Fibroblast of lung (primary cell): Measurements from ENCODE around the gene NR3C2. TPM values are rescaled to one million over a fixed set of nuclear protein-coding genes. Genes with fewer than 3 reads are reported as not detected.

Experiments used
- DNase-seq, 2 donors: peaks; one replicate each; pipeline versions ENCODE4 v3.0.0 to v3.0.0-alpha.2; 2010; ENCODE audit warnings: low read depth in 2 of 2
- H2AFZ ChIP-seq: 2 replicates; pipeline ENCODE4 v1.5.1; 2012; ENCODE audit warnings: low read length, control low read depth, inconsistent platforms
- H3K27ac ChIP-seq: 2 replicates; pipeline ENCODE4 v1.5.1; 2011; ENCODE audit warnings: low read length, control low read depth; ENCODE audit not compliant: insufficient read depth
- H3K27me3 ChIP-seq: 2 replicates; pipeline ENCODE4 v1.5.1; 2011; ENCODE audit warnings: mild to moderate bottlenecking, low read length; ENCODE audit not compliant: control insufficient read depth, insufficient read depth
- H3K36me3 ChIP-seq: 2 replicates; pipeline ENCODE4 v1.5.1; 2011; ENCODE audit warnings: low read length; ENCODE audit not compliant: control insufficient read depth, insufficient read depth
- H3K4me1 ChIP-seq: 2 replicates; pipeline ENCODE4 v1.5.1; 2011; ENCODE audit warnings: low read length; ENCODE audit not compliant: control insufficient read depth, insufficient read depth; ENCODE audit errors: extremely low read depth
- H3K4me2 ChIP-seq: 2 replicates; pipeline ENCODE4 v1.5.1; 2011; ENCODE audit warnings: low read length, control low read depth; ENCODE audit not compliant: insufficient read depth; ENCODE audit errors: extremely low read depth
- H3K4me3 ChIP-seq, 4 experiments: fragments of 200-600 bp in 1 of 4; sonication (generic) in 1 of 4; replicated peaks in 1 of 4; 2 replicates each; pipeline ENCODE4 v1.5.1; 2011 to 2016; ENCODE audit warnings: low read length in 4 of 4, low read depth in 3 of 4, mild to moderate bottlenecking in 3 of 4, control low read depth in 2 of 4, inconsistent platforms in 1 of 4, mixed read lengths in 1 of 4; ENCODE audit not compliant: insufficient read depth in 1 of 4; ENCODE audit errors: control extremely low read depth in 1 of 4
- H3K79me2 ChIP-seq: 2 replicates; pipeline ENCODE4 v1.5.1; 2012; ENCODE audit warnings: mild to moderate bottlenecking, low read length, inconsistent platforms; ENCODE audit not compliant: control insufficient read depth, insufficient read depth
- H3K9ac ChIP-seq: 2 replicates; pipeline ENCODE4 v1.5.1; 2011; ENCODE audit warnings: mild to moderate bottlenecking, low read length, control low read depth; ENCODE audit not compliant: insufficient read depth
- H3K9me3 ChIP-seq: 2 replicates; pipeline ENCODE4 v1.5.1; 2012; ENCODE audit warnings: low read depth, low read length; ENCODE audit not compliant: control insufficient read depth, insufficient read depth
- H4K20me1 ChIP-seq: 2 replicates; pipeline ENCODE4 v1.5.1; 2011; ENCODE audit warnings: low read length; ENCODE audit not compliant: control insufficient read depth, insufficient read depth; ENCODE audit errors: extremely low read depth
- EZH2 ChIP-seq: IDR thresholded peaks from 2 replicates; pipeline ENCODE4 v1.5.1; 2012; ENCODE audit warnings: low read length, control low read depth, mild to moderate bottlenecking; ENCODE audit errors: missing control alignments
- polyA plus RNA-seq, 2 donors: library from polyadenylated mRNA; depleted of rRNA in 1 of 2; stranded (reverse) in 1 of 2; unstranded in 1 of 2; fragments of >200 nt; gene quantifications; 2 replicates each; pipeline ENCODE4 v1.2.1, GENCODE V29; 2011 to 2012; ENCODE audit warnings: missing spikeins in 1 of 2
- total RNA-seq: library from RNA; depleted of rRNA; stranded (reverse); fragments of >200 nt; gene quantifications from 2 replicates; pipeline ENCODE4 v1.2.1, GENCODE V29; 2014
- TF ChIP-seq, protein P1 (sequence below), 2 donors: IDR thresholded peaks in 1 of 2; conservative IDR thresholded peaks in 1 of 2; 1 replicate in 1 of 2; 2 replicates in 1 of 2; pipeline ENCODE4 v1.5.1; 2011 to 2012; ENCODE audit warnings: low read length in 2 of 2, control low read depth in 1 of 2, inconsistent platforms in 1 of 2, low read depth in 1 of 2, mild to moderate bottlenecking in 1 of 2

NR3C2 gene
- total and polyA plus RNA-seq, 2 donors (not counting 1 experiment from before 2014, with no cell fraction given) = 1.9 to 7.4 TPM

GRCh38 chr4:148164557-148164956 is 277.7 kb downstream of the NR3C2 start:
- H4K20me1 ChIP-seq = no peaks in the 10 kb centered on the region
- H3K9ac ChIP-seq = no peak overlapping the region
- no peaks in the 10 kb centered on the region for H3K36me3 ChIP-seq
- no peaks in the 10 kb centered on the region for H3K79me2 ChIP-seq
- no peak overlapping the region for H2AFZ ChIP-seq
- H3K9me3 ChIP-seq = no peaks in the 10 kb centered on the region
- H3K4me2 ChIP-seq = no peak overlapping the region
- no peaks in the 10 kb centered on the region for H3K27me3 ChIP-seq
- no peak overlapping the region for H3K27ac ChIP-seq
- no peak for TF ChIP-seq EZH2
- TF ChIP-seq, protein P1, sequence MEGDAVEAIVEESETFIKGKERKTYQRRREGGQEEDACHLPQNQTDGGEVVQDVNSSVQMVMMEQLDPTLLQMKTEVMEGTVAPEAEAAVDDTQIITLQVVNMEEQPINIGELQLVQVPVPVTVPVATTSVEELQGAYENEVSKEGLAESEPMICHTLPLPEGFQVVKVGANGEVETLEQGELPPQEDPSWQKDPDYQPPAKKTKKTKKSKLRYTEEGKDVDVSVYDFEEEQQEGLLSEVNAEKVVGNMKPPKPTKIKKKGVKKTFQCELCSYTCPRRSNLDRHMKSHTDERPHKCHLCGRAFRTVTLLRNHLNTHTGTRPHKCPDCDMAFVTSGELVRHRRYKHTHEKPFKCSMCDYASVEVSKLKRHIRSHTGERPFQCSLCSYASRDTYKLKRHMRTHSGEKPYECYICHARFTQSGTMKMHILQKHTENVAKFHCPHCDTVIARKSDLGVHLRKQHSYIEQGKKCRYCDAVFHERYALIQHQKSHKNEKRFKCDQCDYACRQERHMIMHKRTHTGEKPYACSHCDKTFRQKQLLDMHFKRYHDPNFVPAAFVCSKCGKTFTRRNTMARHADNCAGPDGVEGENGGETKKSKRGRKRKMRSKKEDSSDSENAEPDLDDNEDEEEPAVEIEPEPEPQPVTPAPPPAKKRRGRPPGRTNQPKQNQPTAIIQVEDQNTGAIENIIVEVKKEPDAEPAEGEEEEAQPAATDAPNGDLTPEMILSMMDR (conservative IDR thresholded peaks at IDR 0.05 in 1 of 2, IDR thresholded peaks at IDR 0.05 in 1 of 2; ENCODE audit: low read depth in 1 of 2, low read length in 2 of 2) = no peak
- H3K4me1 ChIP-seq = no peaks in the 10 kb centered on the region
- no peak for DNase-seq
- no peak overlapping the region for H3K4me3 ChIP-seq

DNA sequence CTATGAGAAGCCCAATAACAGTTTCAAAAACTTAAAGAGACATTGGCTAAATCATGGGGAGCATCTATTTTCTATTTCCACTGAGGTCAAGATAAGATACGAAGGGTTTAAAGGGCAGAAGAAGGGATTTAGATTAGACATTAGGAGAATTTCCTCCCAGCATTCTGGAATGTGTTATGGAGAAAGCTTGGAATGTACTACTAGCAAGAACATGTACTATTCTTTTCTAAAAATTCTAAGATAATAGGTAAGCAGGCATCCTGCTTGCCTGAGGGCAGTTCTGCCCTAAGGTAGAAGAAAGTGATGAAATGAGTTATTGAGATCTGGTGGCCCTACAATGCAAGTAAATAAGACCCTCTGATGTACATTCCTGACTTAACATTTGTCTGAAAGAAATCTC is 279.2 kb downstream of the NR3C2 start:
- Histone ChIP-seq H4K20me1 (no peaks in the 10 kb centered on the region), H3K79me2 (no peaks in the 10 kb centered on the region), H3K4me2 (no peak overlapping the region)

DNA sequence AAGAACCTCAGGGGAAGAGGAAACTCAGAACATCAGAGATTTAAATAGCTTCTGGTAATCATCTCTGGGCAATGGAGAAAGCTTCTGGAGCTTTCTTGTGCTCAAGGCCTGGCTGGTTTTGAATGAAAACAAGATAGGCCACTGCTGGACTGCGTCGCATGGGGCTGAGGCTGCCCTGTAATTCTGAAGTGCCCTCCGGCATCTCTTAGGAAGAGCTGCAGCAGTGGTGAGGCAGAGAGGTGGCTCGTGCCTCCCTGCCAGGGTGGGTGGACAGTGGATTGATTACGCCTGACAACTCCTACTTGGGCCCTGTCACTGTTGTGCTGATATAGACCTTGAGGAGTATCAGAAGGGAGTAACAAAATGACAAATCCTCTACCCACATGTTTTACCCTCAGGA is 279.7 kb downstream of the NR3C2 start:
- no peak overlapping the region for H3K9ac ChIP-seq
- no peaks in the 10 kb centered on the region for H3K27me3 ChIP-seq
- no peak overlapping the region for H2AFZ ChIP-seq
- DNase-seq = no peak
- H4K20me1 ChIP-seq = no peaks in the 10 kb centered on the region
- no peaks in the 10 kb centered on the region for H3K4me1 ChIP-seq
- no peaks in the 10 kb centered on the region for H3K79me2 ChIP-seq
- H3K4me3 ChIP-seq = no peak overlapping the region
- H3K9me3 ChIP-seq = no peaks in the 10 kb centered on the region
- H3K4me2 ChIP-seq = no peak overlapping the region
- no peak overlapping the region for H3K27ac ChIP-seq
- no peaks in the 10 kb centered on the region for H3K36me3 ChIP-seq
- no peak for TF ChIP-seq EZH2
- TF ChIP-seq, protein P1 (conservative IDR thresholded peaks at IDR 0.05 in 1 of 2, IDR thresholded peaks at IDR 0.05 in 1 of 2; ENCODE audit: low read depth in 1 of 2, low read length in 2 of 2) = no peak

More for the DNA sequence above, 279.2 kb downstream of the NR3C2 start:
- no peak for DNase-seq
- Histone ChIP-seq H3K4me1 (no peaks in the 10 kb centered on the region), H3K9me3 (no peaks in the 10 kb centered on the region), H3K36me3 (no peaks in the 10 kb centered on the region), H3K9ac (no peak overlapping the region), H3K27ac (no peak overlapping the region), H3K27me3 (no peaks in the 10 kb centered on the region), H2AFZ (no peak overlapping the region), H3K4me3 (no peak overlapping the region)
- no peak for TF ChIP-seq EZH2
- TF ChIP-seq, protein P1 (conservative IDR thresholded peaks at IDR 0.05 in 1 of 2, IDR thresholded peaks at IDR 0.05 in 1 of 2; ENCODE audit: low read depth in 1 of 2, low read length in 2 of 2) = no peak
